ENCODE results near the gene TPRKB. TPM values are rescaled to one million over a fixed set of nuclear protein-coding genes. Genes with fewer than 3 reads are reported as not detected.
"Not testable (repeated sequence)": the region's sequence is repeated elsewhere in the genome, so short reads cannot be mapped to it uniquely, and the experiment has no call there.

The TPRKB gene
- 35.1 and 43.2 TPM in 2 replicates for total RNA-seq (2014; rRNA removed; shearing (Covaris generic))

- Histone ChIP-seq H3K36me3 (replicated peaks; ENCODE audit: control insufficient read depth, insufficient read depth, low read length) (no peaks in the 10 kb centered on the region; the same call in none of the 2 replicates), H3K27me3 (ENCODE audit: control insufficient read depth, insufficient read depth, low read length) (peaks cover 5% of the 10 kb centered on the region), H3K4me3 (ENCODE audit: insufficient read depth, low read depth, low read length) (peak within 1 kb of the TSS; percentile 70)
- peak; percentile 95 for DNase-seq
Measured at GRCh38 chr2:73736855-73737779, at the start of gene TPRKB. TSS of gene TPRKB (minus strand) at chr2:73737345. CDS start at chr2:73734569, 2,776 bp downstream.

DNA sequence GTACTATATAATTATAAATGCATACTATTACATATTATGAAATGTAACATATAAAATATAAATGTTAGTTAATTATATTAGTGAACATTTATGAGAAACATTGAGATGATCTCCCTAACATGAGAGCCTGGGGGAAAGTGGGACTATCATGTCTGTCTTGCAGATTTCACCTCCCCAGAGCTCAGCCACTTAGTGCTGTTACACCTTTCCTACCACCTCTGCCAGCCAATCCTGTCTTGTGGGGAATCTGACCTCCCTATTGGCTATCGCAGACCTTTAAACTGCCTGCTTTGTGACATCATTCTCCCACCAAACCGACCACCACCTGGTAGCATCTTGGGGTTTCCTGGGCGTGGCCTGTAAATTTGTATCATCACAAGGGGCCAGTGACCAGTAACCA is 46.7 kb upstream of the TPRKB start, which contains the start of gene C2orf78:
C2orf78 (plus strand) TSS at position 301 of the 400 bp plus-strand sequence. CDS start 127 bp downstream, outside the sequence.
- not testable (repeated sequence) for H3K27me3 ChIP-seq (ENCODE audit: control insufficient read depth, insufficient read depth, low read length); H3K4me3 ChIP-seq (ENCODE audit: insufficient read depth, low read depth, low read length); H3K36me3 ChIP-seq (replicated peaks; ENCODE audit: control insufficient read depth, insufficient read depth, low read length); DNase-seq

DNA sequence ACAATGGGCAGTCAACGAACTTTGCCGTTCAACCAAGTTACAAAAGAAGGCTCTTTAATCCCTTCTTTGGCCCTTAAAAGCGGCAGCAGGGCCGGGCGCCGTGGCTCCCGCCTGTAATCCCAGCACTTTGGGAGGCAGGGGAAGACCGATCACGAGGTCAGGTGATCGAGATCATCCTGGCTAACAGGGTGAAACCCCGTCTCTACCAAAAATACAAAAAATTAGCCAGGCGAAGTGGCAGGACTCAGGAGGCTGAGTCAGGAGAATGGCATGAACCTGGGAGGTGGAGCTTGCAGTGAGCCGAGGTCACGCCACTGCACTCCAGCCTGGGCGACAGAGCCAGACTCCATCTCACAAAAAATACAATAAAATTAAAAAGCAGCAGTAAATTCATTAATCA is 46.3 kb upstream of the TPRKB start:
- H3K4me3 ChIP-seq (ENCODE audit: insufficient read depth, low read depth, low read length); H3K36me3 ChIP-seq (replicated peaks; ENCODE audit: control insufficient read depth, insufficient read depth, low read length); DNase-seq; H3K27me3 ChIP-seq (ENCODE audit: control insufficient read depth, insufficient read depth, low read length): not testable (repeated sequence)

GRCh38 chr2:73780237-73780582 is 43.1 kb upstream of the TPRKB start:
- Histone ChIP-seq H3K27me3 (ENCODE audit: control insufficient read depth, insufficient read depth, low read length) (no peaks in the 10 kb centered on the region), H3K4me3 (ENCODE audit: insufficient read depth, low read depth, low read length) (no peak overlapping the region; the same call in none of the 2 replicates), H3K36me3 (replicated peaks; ENCODE audit: control insufficient read depth, insufficient read depth, low read length) (peaks cover 6% of the 10 kb centered on the region)
- no peak for DNase-seq

GRCh38 chr2:73779467-73780236 is 42.5 kb upstream of the TPRKB start, which contains the start of gene DUSP11:
TSS of gene DUSP11 (minus strand) at chr2:73780103. CDS start at chr2:73779974, 129 bp downstream.
- H3K4me3 ChIP-seq (ENCODE audit: insufficient read depth, low read depth, low read length), result peak within 1 kb of the TSS; percentile 97
- no peaks in the 10 kb centered on the region for H3K27me3 ChIP-seq (ENCODE audit: control insufficient read depth, insufficient read depth, low read length)
- peaks cover 6% of the 10 kb centered on the region for H3K36me3 ChIP-seq (replicated peaks; ENCODE audit: control insufficient read depth, insufficient read depth, low read length)
- peak; percentile 91 for DNase-seq

- not testable (repeated sequence) for DNase-seq; H3K27me3 ChIP-seq (ENCODE audit: control insufficient read depth, insufficient read depth, low read length); H3K36me3 ChIP-seq (replicated peaks; ENCODE audit: control insufficient read depth, insufficient read depth, low read length)
- peak overlapping the region; percentile 97 for H3K4me3 ChIP-seq (ENCODE audit: insufficient read depth, low read depth, low read length)
Measured at GRCh38 chr2:73778867-73779466, 41.8 kb upstream of the TPRKB start.

DNA sequence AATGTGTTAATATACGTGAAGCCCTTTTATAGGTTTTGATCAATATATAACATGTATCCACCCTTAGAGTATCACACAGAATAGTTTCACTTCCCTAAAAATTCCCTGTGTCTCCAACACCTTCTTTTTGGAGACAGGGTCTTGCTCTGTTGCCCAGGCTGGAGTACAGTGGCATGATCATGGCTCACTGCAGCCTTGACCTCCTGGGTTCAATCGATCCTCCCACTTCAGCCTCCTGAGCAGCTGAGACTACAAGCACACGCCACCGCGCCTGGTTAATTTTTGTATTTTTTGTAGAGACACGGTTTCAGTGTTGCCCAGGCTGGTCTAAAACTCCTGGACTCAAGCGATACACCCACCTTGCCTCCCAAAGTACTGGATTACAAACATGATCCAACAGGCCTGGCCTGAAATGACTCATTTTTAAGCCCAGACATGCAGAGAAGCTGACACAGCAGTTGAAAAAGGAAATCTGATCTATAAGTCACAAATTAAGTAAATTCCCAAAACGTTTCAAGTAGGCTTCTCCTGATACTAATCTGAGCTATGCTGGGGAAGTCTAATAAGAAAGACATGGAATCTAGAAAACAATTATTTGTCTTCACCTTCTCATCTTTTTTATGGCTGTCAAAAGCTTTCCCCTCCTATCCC is 39.8 kb upstream of the TPRKB start:
- Histone ChIP-seq H3K36me3 (replicated peaks; ENCODE audit: control insufficient read depth, insufficient read depth, low read length) (peaks cover 7% of the 10 kb centered on the region), H3K4me3 (ENCODE audit: insufficient read depth, low read depth, low read length) (no peak overlapping the region), H3K27me3 (ENCODE audit: control insufficient read depth, insufficient read depth, low read length) (no peaks in the 10 kb centered on the region)
- DNase-seq, result no peak

DNA sequence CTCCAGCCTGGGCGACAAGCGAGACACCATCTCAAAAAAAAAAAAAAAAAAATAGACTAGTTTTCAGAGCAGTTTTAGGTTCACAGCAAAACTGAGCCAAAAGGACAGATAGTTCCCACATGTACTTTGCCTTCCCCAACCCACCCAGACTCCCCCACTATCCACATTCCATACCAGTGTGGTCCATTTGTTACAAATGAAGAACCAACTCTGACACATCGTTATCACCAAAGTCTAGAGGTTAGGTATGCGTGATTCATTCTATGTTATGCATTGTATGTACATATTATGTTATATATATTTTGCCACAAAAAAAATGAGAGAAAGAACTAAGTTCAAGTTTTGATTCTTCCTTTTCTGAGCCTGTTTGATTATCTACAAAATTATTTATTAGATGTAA is 39.2 kb upstream of the TPRKB start:
- Histone ChIP-seq H3K4me3 (ENCODE audit: insufficient read depth, low read depth, low read length) (no peak overlapping the region), H3K36me3 (replicated peaks; ENCODE audit: control insufficient read depth, insufficient read depth, low read length) (peaks cover 7% of the 10 kb centered on the region), H3K27me3 (ENCODE audit: control insufficient read depth, insufficient read depth, low read length) (no peaks in the 10 kb centered on the region)
- no peak for DNase-seq

- DNase-seq, result no peak
- Histone ChIP-seq H3K4me3 (ENCODE audit: insufficient read depth, low read depth, low read length) (no peak overlapping the region), H3K27me3 (ENCODE audit: control insufficient read depth, insufficient read depth, low read length) (no peaks in the 10 kb centered on the region), H3K36me3 (replicated peaks; ENCODE audit: control insufficient read depth, insufficient read depth, low read length) (peaks cover 9% of the 10 kb centered on the region)
Measured at GRCh38 chr2:73772819-73773218, 35.7 kb upstream of the TPRKB start.

DNA sequence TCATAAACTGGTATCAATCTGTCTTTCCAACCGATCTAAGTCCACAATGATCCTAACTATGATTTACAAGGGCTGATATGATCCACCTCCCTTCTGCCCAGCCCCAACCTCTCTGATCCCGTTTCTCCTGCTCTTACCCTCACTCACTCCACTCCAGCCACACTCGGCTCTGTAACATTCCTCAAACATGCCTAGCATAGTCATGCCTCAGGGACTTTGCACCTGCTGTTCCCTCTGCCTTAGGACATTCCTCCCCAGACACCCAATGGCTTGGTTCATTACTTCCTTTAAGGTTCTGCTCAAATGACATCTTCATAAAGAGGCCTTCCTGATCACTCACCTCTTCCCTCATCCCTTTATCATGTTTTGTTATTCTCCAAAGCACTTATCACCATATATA is 33.6 kb upstream of the TPRKB start:
- Histone ChIP-seq H3K27me3 (ENCODE audit: control insufficient read depth, insufficient read depth, low read length) (no peaks in the 10 kb centered on the region), H3K4me3 (ENCODE audit: insufficient read depth, low read depth, low read length) (no peak overlapping the region), H3K36me3 (replicated peaks; ENCODE audit: control insufficient read depth, insufficient read depth, low read length) (peaks cover 6% of the 10 kb centered on the region)
- DNase-seq, result no peak

DNA sequence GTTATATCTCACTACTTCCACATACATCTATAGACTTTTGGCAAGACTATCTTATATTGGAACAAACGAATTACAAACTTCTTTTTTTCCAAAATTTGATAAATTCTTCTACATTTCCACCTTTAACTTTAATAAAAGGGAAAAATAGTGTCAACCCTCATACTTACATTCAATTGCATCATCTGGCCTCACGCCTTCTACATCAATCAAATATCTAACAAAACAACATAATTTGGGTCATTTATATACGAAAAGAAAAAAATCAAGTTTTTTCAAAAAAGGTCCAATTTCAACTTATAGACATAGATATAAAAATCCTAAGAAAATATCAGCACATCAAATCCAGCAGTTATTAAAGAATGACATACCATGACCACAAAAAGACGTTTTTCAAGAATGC is 29.8 kb upstream of the TPRKB start:
- peaks cover 12% of the 10 kb centered on the region for H3K36me3 ChIP-seq (replicated peaks; ENCODE audit: control insufficient read depth, insufficient read depth, low read length)

DNA sequence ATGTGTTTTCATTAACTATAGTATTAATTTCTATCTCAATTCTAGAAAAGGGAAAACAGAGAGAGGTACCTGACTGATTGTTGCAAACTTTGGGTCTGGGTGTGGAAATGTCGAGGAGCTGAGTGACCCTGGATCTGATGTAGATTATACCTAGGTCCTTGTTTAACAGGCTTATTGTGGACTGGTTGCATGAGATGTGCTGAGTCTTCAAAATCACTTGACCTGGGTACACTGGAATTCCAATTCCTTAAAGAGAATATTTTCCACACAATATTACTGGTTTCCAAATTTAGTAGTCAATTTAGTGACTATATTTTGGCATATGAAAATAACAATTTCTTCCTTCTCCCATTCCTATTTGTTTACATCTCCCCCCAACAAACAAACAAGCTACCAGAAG is 29.2 kb upstream of the TPRKB start:
- no peak for DNase-seq
- Histone ChIP-seq H3K27me3 (ENCODE audit: control insufficient read depth, insufficient read depth, low read length) (no peaks in the 10 kb centered on the region), H3K36me3 (replicated peaks; ENCODE audit: control insufficient read depth, insufficient read depth, low read length) (peaks cover 12% of the 10 kb centered on the region), H3K4me3 (ENCODE audit: insufficient read depth, low read depth, low read length) (no peak overlapping the region)

More for the DNA sequence above, 29.8 kb upstream of the TPRKB start:
- Histone ChIP-seq H3K27me3 (ENCODE audit: control insufficient read depth, insufficient read depth, low read length) (no peaks in the 10 kb centered on the region), H3K4me3 (ENCODE audit: insufficient read depth, low read depth, low read length) (no peak overlapping the region)
- DNase-seq, result no peak

DNA sequence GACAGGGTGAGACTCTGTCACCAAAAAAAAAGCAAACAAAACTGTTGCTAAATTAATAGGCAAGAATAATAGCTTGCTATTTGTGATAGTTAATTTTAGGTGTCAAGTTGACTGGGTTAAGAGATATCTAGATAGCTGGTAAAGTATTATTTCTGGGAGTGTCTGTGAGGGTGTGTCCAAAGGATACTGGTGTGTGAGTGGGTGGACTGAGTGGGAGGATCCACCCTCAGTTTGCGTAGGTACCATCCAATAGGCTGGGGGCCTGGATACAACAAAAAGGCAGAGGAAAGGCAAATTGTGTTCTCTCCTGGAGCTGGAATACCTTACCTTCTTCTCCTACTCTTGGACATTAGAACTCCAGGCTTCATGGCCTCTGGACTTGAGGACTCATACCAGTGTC is 27.8 kb upstream of the TPRKB start:
- Histone ChIP-seq H3K27me3 (ENCODE audit: control insufficient read depth, insufficient read depth, low read length) (no peaks in the 10 kb centered on the region), H3K36me3 (replicated peaks; ENCODE audit: control insufficient read depth, insufficient read depth, low read length) (peaks cover 13% of the 10 kb centered on the region), H3K4me3 (ENCODE audit: insufficient read depth, low read depth, low read length) (no peak overlapping the region)
- DNase-seq, result no peak

DNA sequence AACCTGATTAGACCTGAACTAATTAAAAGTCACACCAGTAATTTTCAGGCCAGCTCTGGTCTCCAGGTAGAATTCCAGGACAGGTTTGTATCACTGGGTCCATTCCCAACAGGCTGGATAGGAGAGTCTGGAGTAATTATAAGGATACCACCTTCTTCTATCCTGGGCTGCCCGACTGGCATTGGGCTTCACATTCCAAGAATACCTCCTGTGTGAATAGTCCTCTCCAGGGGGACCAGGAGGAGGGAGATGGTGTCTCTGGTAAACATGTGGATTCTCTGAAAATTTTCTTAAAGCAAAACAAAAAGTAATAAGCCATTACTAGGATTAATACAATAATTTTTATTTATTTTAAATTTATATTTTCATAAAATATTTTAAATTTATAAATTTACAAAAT is 25.4 kb upstream of the TPRKB start:
- Histone ChIP-seq H3K4me3 (ENCODE audit: insufficient read depth, low read depth, low read length) (no peak overlapping the region), H3K27me3 (ENCODE audit: control insufficient read depth, insufficient read depth, low read length) (no peaks in the 10 kb centered on the region), H3K36me3 (replicated peaks; ENCODE audit: control insufficient read depth, insufficient read depth, low read length) (peaks cover 10% of the 10 kb centered on the region)
- DNase-seq, result no peak
